Activated CD4-positive, alpha-beta T cell treated with anti-CD3 and anti-CD28 coated beads for 36 hours (primary cell): ENCODE measurements around the gene KLHDC8A. TPM values are rescaled to one million over a fixed set of nuclear protein-coding genes. Genes with fewer than 3 reads are reported as not detected.

Source experiments
- ATAC-seq: fragments of 200-7000 bp; cut with Tn5 transposase; one replicate; pipeline ENCODE4 v1.10.0; 2021; ENCODE audit warnings: mild to moderate bottlenecking, moderate library complexity
- CTCF ChIA-PET: fragments of 350-600 bp; sonication (Branson Sonifier 250); formaldehyde crosslinking; loops from one replicate; lab custom pipeline; 2021; ENCODE audit warnings: antibody characterized with exemption; lab: Charles Lee
- POLR2A ChIA-PET: fragments of 350-600 bp; sonication (Branson Sonifier 250); formaldehyde crosslinking; loops from one replicate; lab custom pipeline; 2021; ENCODE audit warnings: antibody characterized with exemption, inconsistent platforms; lab: Charles Lee
- DNase-seq: peaks from one replicate; pipeline ENCODE4 v3.0.0-alpha.2; 2020
- H3K27ac Mint-ChIP-seq: one replicate; pipeline ENCODE4 v1.8.0; 2021; ENCODE audit warnings: mixed read lengths
- H3K27me3 Mint-ChIP-seq: one replicate; pipeline ENCODE4 v1.8.0; 2021; ENCODE audit warnings: mixed read lengths
- H3K36me3 Mint-ChIP-seq: one replicate; pipeline ENCODE4 v1.8.0; 2021; ENCODE audit warnings: low read depth, mixed read lengths
- H3K4me1 Mint-ChIP-seq: one replicate; pipeline ENCODE4 v1.8.0; 2021; ENCODE audit warnings: mixed read lengths
- H3K4me3 Mint-ChIP-seq: one replicate; pipeline ENCODE4 v1.8.0; 2021; ENCODE audit warnings: mild to moderate bottlenecking, moderate library complexity, mixed read lengths
- H3K9me3 Mint-ChIP-seq: one replicate; pipeline ENCODE4 v1.8.0; 2021; ENCODE audit warnings: low read depth, mixed read lengths
- intact Hi-C, 2 experiments: fragments of 100-400 bp; cut with DNase I in 1 of 2; cut with micrococcal nuclease in 1 of 2; formaldehyde crosslinking; loops; one replicate each; pipeline versions ENCODE4 v1.14.2 to v1.15.1; 2022 to 2024; cut with DNase I, micrococcal nuclease
- total RNA-seq, 2 experiments: library from RNA; stranded (reverse); gene quantifications; one replicate each; pipeline ENCODE4 v1.2.3, GENCODE V29; 2021

The KLHDC8A gene
- total RNA-seq, 2 experiments from 2014 or later = not detected

DNA sequence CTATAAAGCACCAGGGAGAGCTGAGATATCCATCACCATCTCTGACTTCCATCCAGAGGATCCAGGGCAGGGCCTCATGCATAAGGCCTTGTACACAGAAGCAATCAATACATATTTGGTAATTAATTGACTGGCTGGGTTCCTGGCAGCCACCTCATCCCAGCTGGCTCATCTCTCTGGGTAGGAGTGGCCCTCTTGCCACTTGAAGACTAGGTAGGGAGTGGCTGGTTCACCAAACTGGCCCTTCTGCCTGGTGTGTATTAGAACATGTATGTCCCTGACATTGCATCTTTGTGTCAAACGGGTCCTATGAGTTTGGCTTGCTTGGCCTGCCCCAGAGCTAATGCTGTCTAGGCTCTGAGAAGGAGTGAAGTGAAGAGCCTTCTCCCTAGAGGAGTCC is 47.0 kb downstream of the KLHDC8A start:
- POLR2A ChIA-PET = no interaction called here
- Mint-ChIP-seq H3K4me1 (peaks cover 49% of the 10 kb centered on the region), H3K36me3 (peaks cover 20% of the 10 kb centered on the region), H3K9me3 (no peaks in the 10 kb centered on the region), H3K27ac (peak overlapping the region; percentile 10), H3K4me3 (no peak overlapping the region), H3K27me3 (no peaks in the 10 kb centered on the region)
- DNase-seq (no peak), ATAC-seq (no peak)
- intact Hi-C loops = loop anchor here in 1 of 2 experiments (5.0 kb wide), 1 partner anchor 187 kb away; the partner anchor contains the start of gene RBBP5
- CTCF ChIA-PET = interaction anchor here (0.8 kb wide), 1 partner anchor 220 kb away, joined by 3 read pairs; no protein-coding TSS in a partner anchor

DNA sequence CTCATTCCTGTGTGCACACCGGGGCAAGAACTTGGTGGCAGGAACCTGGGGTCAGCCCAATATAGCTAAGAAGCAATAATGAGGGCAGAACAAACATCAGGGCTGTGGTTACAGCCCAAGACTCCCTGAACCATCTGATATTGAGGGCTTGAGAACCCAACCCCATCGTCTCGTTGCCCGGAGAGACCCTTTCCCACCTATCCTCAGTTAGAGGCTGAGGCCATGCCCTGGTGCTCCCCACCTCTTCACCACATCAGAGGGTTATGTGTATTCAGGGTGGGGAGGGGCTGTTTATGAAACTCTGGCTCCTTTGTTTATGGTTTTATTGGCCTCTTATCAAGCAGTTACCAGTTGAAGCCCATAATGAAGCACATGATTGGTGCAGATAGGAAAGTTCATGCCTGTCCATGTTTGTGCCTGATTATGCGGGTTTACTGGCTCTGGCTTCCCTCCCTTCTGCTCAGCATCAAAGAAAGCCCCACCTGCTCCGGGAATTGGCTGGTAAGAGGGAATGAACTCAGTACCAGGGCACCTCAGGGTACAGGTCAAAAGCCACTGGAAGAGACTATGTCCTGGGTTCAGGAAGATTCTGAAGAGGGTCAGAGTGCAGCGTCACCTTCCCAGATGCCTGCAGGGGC is 49.7 kb downstream of the KLHDC8A start:
- DNase-seq (no peak), ATAC-seq (no peak)
- H3K27ac Mint-ChIP-seq = no peak overlapping the region
- H3K4me1 Mint-ChIP-seq = peaks cover 29% of the 10 kb centered on the region
- no peak overlapping the region for H3K4me3 Mint-ChIP-seq
- H3K36me3 Mint-ChIP-seq = peaks cover 27% of the 10 kb centered on the region
- POLR2A ChIA-PET = no interaction called here
- no peaks in the 10 kb centered on the region for H3K27me3 Mint-ChIP-seq
- H3K9me3 Mint-ChIP-seq = no peaks in the 10 kb centered on the region
- CTCF ChIA-PET = interaction anchor here (1.0 to 1.4 kb wide), 3 partner anchors 18 to 51 kb away, joined by 4 to 5 read pairs (median 4); no protein-coding TSS in a partner anchor
- intact Hi-C loops = no loop called here

DNA sequence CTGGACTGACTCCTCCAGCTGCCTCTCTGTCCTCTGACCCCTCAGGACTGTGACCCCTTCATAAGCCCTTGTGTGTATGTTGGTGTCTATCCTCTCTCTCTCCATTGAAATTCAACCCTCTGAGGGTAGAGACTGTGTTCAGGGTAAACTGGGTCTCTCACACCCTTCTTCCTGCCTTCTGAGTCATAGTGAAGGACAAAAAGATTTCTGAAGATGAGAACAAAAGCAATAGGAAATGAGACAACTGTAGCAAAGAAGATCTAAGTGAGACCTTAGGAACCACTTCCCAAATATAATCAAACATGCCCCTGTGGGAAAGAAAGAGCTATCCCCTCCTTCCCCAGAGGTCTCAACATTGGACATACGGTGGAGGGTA is 52.0 kb downstream of the KLHDC8A start:
- CTCF ChIA-PET = interaction anchor here (1.1 to 2.5 kb wide), 3 partner anchors 11 to 16 kb away, joined by 3 to 9 read pairs (median 3); no protein-coding TSS in a partner anchor
- no peak overlapping the region for H3K4me3 Mint-ChIP-seq
- no peaks in the 10 kb centered on the region for H3K27me3 Mint-ChIP-seq
- POLR2A ChIA-PET = no interaction called here
- H3K9me3 Mint-ChIP-seq = no peaks in the 10 kb centered on the region
- H3K4me1 Mint-ChIP-seq = peaks cover 21% of the 10 kb centered on the region
- intact Hi-C loops = no loop called here
- no peak for DNase-seq
- peak; percentile 51 for ATAC-seq
- H3K36me3 Mint-ChIP-seq = peaks cover 22% of the 10 kb centered on the region
- H3K27ac Mint-ChIP-seq = peak overlapping the region; percentile 81

DNA sequence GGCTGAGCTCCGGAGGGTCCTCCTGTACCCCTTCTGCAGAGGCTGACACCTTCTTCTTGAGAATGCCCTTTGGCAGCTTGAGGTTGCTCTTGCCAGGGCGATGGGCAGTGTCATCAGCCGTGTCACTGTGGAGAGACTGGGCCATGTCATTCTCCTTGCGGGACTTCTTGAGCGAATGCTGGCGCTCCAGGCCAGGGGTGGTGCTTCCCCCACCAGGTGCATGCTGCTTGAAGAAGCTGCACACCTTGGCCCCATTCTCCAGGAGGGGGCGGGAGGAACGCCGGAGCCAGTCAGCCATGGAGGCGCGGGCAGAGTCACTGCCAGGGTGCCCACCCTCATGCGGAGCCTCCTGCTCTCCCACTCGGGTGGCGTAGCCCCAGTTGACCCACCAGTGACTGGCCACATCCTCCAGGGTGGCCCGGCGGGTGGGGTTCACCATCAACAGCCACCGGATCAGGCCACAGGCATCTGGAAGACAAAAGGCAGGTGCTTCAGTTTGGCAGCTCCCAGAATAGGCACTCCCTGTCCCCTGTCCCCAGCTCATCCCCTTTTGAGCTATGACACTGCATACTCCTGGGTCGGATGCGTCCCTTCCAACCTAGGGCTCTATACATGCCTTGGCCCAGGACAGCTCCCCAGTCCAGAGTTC is 52.6 kb downstream of the KLHDC8A start:
- intact Hi-C loops = no loop called here
- POLR2A ChIA-PET = no interaction called here
- peaks cover 21% of the 10 kb centered on the region for H3K4me1 Mint-ChIP-seq
- DNase-seq = no peak
- CTCF ChIA-PET = interaction anchor here (0.5 to 2.5 kb wide), 6 partner anchors 10 to 1593 kb away, joined by 3 to 9 read pairs (median 4); no protein-coding TSS in a partner anchor
- no peaks in the 10 kb centered on the region for H3K9me3 Mint-ChIP-seq
- peaks cover 22% of the 10 kb centered on the region for H3K36me3 Mint-ChIP-seq
- ATAC-seq = peak; percentile 9
- no peaks in the 10 kb centered on the region for H3K27me3 Mint-ChIP-seq
- H3K27ac Mint-ChIP-seq = peak overlapping the region; percentile 81
- no peak overlapping the region for H3K4me3 Mint-ChIP-seq

DNA sequence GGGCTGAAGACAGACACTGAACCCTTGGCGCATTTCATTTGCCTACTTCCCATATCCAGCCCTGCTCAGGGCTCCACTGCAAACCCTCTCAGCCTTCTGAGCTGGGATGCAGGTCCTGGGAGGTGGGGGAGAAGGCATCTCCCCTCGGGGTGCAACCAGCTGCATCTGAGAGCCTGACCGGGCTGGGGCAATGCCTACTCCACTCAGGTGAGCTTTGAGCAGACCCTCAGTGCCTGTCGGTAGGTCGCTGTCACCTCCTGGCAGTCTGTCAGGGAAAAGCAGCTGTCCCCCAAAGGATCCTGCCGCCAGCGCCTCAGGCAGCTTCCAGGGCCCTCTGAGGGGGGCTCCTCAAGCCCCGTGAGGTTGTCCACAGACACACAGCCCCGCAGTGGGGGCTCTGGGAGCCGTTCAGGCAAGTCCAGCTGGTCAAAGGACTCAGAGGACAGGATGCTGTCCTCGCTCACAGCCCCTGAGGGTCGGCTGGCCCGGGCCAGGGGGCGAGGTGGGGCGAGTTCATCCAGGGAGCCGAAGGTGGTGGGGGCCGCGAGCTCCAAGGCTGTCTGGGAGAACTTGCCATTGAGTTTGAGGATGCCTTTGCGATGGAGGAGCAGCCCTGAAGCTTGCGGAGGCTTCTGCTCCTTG is 53.4 kb downstream of the KLHDC8A start:
- Mint-ChIP-seq H3K4me1 (peaks cover 21% of the 10 kb centered on the region), H3K27me3 (no peaks in the 10 kb centered on the region), H3K4me3 (no peak overlapping the region), H3K27ac (no peak overlapping the region), H3K36me3 (peaks cover 21% of the 10 kb centered on the region), H3K9me3 (no peaks in the 10 kb centered on the region)
- DNase-seq (no peak), ATAC-seq (no peak)
- CTCF ChIA-PET = interaction anchor here (0.6 to 2.5 kb wide), 4 partner anchors 9 to 219 kb away, joined by 3 to 9 read pairs (median 4); no protein-coding TSS in a partner anchor
- POLR2A ChIA-PET = no interaction called here
- intact Hi-C loops = no loop called here

DNA sequence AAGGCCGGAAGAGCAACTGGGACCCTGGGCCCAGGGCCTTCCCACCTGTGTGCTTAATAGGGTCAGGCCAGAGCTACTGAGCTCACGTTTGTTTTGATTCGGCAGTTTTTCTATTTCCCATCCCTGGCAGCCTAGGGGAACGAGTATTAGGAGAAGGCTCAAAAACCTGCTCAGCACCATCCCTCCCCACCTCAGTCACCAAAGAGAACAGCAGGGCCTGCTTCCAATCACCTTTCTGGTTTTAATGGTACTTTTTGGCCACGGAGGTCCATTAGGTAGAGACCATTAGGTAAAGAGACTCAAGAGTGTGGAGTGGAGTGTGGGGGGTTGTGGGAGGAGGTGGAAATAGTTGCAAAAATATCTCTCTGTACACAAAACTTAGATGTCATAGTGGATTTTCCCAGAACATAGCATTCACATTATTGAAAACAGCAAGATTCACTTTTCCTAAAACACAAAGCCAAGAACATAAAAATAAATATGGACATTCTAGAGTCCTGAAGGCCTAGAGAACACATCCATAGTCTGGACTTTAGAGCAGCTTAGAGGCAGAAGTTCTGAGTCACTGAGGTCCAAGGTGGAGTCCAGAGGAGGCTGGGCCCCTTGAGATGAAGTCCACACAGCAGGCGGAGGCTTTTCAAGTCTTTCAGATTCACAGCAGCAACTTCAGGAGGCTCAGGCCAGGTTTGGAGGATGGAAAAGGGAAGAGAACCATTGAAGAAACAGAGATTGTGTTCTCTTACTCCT is 54.7 kb downstream of the KLHDC8A start:
- intact Hi-C loops = no loop called here
- DNase-seq = no peak
- Mint-ChIP-seq H3K27ac (peak overlapping the region; percentile 4), H3K4me1 (peaks cover 27% of the 10 kb centered on the region), H3K36me3 (peaks cover 20% of the 10 kb centered on the region), H3K9me3 (no peaks in the 10 kb centered on the region), H3K27me3 (no peaks in the 10 kb centered on the region), H3K4me3 (no peak overlapping the region)
- ChIA-PET CTCF (interaction anchor here (0.6 to 1.1 kb wide), 2 partner anchors 24 to 70 kb away, joined by 3 read pairs; no protein-coding TSS in a partner anchor), POLR2A (no interaction called here)
- no peak for ATAC-seq

DNA sequence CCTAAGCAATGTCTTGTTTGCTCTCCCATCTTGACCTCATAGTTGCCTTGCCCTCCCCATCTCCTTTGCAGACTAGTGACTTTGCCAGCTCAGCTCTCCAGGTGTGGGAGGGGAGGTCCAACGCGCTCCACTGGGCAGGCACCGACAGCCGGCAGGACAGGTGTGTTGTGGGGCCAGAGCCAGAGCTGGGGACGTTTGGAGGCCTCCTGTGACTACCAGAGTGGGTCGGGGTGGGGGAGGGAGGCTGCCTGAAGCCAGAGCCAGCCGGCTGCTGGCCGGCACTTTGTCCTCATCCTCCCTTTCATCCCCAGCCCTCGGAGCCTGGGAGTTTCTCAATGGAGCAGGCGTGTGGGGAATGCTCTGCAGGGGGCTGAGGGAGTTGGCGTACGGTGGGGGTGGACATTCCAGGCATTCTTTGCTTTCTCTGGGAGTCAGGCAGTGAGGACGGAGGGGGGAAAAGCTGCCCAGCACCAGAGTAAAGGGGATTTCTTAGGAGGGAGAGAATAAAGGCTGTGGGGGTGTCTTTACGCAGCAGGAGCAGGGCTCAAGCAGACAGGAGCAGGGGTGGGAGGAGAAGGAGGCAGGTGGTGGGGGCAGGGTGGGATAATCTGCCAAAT is 55.4 kb downstream of the KLHDC8A start:
- DNase-seq (no peak), ATAC-seq (no peak)
- ChIA-PET CTCF (interaction anchor here (0.6 kb wide), 1 partner anchor 681 kb away, joined by 3 read pairs; no protein-coding TSS in a partner anchor), POLR2A (no interaction called here)
- no peak overlapping the region for H3K4me3 Mint-ChIP-seq
- H3K4me1 Mint-ChIP-seq = peaks cover 31% of the 10 kb centered on the region
- no peaks in the 10 kb centered on the region for H3K27me3 Mint-ChIP-seq
- no peak overlapping the region for H3K27ac Mint-ChIP-seq
- H3K9me3 Mint-ChIP-seq = no peaks in the 10 kb centered on the region
- intact Hi-C loops = no loop called here
- peaks cover 20% of the 10 kb centered on the region for H3K36me3 Mint-ChIP-seq

DNA sequence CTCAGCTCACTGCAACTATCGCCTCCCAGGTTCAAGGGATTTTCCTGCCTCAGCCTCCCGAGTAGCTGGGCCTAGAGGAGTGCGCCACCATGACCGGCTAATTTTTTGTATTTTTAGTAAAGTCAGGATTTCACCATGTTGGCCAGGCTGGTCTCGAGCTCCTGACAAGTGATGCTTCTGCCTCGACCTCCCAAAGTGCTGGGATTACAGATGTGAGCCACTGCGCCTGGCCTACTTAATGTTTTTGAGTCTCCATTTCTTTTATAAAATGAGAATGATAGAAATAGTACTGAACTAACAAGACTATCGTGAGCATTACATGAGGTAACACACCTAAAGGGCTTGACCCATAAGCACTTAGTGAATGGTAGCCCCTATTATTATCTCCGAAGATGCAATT is 56.6 kb downstream of the KLHDC8A start:
- Mint-ChIP-seq H3K4me3 (no peak overlapping the region), H3K9me3 (no peaks in the 10 kb centered on the region), H3K27ac (no peak overlapping the region), H3K36me3 (peaks cover 14% of the 10 kb centered on the region), H3K4me1 (peaks cover 37% of the 10 kb centered on the region), H3K27me3 (no peaks in the 10 kb centered on the region)
- intact Hi-C loops = no loop called here
- DNase-seq (no peak), ATAC-seq (no peak)
- ChIA-PET POLR2A (no interaction called here), CTCF (interaction anchor here (0.6 to 1.0 kb wide), 4 partner anchors 14 to 1633 kb away, joined by 3 to 4 read pairs (median 3); no protein-coding TSS in a partner anchor)

DNA sequence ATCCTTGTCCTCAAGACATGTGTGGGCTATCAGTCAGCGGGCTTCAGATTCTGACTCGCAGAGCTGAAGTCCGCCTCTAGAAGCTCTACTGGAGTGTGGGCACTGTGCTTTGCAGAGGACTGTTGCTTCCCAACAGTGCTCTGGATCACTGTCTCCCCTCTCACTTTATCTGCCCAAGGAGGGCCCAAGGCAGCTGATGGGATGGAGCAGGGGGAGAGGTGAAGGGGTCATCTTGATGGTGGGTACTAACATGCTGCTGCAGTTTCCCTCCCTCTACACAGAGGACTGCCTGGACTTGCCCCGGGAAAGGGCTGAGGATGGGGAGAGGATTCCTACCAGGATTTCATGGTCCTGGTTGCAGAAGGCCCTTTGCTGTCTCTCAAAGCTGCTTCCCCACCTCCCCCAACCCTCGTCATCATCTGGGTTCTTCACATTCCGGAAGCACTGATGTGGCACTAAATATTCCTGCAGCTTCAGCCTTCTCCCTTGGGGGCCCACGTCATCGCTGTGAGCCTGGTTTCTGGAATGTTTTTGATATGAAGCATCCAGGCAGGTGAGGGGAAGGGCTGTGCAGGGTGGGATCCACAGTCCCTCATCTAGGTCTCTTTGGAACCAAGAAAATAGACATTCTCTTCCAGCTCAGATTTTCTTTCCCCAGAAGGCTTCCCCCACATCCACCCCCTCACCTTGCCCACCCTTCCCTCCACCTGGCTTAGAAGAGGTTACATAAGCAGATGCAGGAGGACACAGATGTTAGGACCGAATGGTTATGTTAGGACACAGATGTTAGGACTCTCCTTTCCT is 58.3 kb downstream of the KLHDC8A start:
- CTCF ChIA-PET = interaction anchor here (0.6 to 2.1 kb wide), 8 partner anchors 10 to 491 kb away, joined by 3 to 5 read pairs (median 3); no protein-coding TSS in a partner anchor

More for the DNA sequence above, 58.3 kb downstream of the KLHDC8A start:
- DNase-seq (no peak), ATAC-seq (no peak)
- Mint-ChIP-seq H3K4me1 (peaks cover 43% of the 10 kb centered on the region), H3K36me3 (peaks cover 6% of the 10 kb centered on the region), H3K4me3 (no peak overlapping the region), H3K9me3 (no peaks in the 10 kb centered on the region), H3K27me3 (no peaks in the 10 kb centered on the region), H3K27ac (no peak overlapping the region)
- POLR2A ChIA-PET = interaction anchor here (0.6 kb wide), 1 partner anchor 68 kb away, joined by 7 read pairs; no protein-coding TSS in a partner anchor
- intact Hi-C loops = no loop called here
